Stimulated activated CD4-positive, alpha-beta T cell treated with anti-CD3 and anti-CD28 coated beads, Interleukin-1b, Interleukin-23, amount 100 ng/mL, for 1 hour (primary cell): Measurements from ENCODE around the gene RAPGEF1.

ENCODE experiments used
- DNase-seq, 2 donors: peaks; one replicate each; pipeline ENCODE4 v3.0.0-alpha.2; 2020; ENCODE audit warnings: low read depth in 2 of 2

Gene RAPGEF1

DNA sequence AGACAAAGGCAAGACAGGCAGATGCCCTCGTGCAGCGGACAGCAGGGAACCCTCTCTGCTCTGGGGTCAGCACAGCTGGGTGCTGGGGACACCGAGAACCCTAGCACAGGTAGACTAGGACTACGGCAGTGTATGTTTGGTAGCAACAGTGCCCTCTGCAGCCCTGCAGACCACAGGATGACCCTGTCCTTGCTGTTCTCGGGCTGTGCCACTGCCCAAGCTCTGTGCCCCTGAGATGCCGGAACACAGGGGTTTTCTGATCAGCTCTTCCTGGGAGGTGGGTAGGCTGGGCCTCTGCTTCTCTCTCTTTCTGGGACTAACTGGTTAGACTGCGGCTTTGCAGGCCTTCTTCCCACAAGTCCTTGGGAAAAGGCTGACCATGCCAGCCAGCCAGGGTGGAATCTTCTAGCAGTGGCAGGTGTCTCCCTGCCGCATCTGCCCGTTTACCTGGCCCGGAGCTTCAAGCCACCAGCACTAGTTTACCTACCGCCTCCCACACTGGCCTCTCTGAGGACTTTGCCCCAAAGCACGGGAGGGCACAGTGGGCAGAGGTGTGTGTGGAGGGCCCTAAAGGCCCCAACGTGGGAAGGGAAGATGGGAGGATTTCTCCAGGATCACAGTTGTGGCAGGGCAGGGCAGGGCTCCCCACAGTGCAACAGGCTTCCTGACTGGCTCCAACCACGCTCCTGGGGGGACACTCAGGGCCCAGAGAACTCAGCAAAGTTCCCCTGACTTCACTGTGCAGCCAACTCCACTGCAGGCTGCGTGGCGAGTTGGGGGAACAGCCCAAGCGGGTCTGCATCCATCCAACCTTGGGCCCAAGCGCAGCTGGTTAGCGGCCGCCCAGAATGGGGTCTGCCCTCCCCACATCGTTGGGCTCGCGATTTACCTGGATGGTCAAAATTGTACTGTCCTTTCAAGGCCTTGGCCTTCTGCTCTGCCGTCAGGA is 210.0 kb downstream of the RAPGEF1 start:
- no peak for DNase-seq

DNA sequence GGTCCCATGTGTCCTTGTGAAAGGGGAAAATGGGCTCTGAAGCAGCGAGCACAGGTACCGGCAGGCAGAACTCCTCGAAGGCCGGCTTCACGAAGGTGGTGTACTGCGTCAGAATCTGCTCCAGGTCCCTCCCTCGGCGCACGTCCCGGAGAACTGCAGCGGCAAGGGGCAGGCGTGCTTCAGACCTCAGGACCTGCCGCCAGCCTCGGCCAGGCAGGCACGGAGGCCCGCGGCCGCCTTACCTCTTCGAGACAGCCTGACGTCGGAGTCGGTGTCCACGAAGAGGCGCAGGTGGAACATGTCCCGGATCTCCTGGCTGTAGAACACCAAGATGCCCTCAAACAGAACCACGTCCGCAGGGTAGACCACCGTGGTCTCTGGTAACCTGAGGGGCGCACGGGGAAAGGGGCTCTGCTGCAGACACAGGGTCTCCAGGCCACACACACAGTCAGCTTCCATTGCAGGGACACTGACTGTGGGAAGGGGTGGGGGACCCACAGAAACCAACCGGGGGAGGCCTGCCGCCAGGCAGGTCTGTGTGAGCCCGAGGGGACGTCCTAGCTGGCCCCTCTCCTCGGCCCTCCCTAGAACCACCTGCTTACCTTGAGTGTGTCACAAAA is 210.9 kb downstream of the RAPGEF1 start:
- DNase-seq = no peak

DNA sequence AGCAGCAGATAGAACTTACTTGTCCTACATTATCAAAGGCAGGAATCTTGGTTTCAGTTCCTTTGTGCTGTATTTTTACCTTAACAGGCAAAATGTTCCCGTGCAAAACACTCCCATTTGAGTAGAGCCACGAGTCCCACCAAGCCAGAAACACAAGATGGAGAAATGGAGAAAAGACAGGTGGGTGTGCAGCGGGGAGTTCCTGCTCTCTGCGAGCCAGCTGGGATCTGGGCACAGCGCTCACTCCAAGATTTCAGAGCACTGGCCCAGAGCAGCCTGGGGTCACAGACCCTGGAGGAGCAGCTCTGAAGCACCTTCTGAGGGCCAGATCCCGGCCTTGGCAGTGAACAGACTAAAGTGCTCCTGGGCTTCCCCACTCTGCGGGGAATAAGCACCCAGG is 211.7 kb downstream of the RAPGEF1 start:
- DNase-seq = no peak
